CD14-positive monocyte (primary cell): ENCODE measurements around the gene THSD7B. TPM values are rescaled to one million over a fixed set of nuclear protein-coding genes. Genes with fewer than 3 reads are reported as not detected.

ENCODE experiments used
- DNase-seq, 3 donors: peaks; one replicate each; pipeline ENCODE4 v3.0.0-alpha.2; 2011 to 2022
- H2AFZ ChIP-seq: 2 replicates; pipeline ENCODE4 v1.6.0; 2012; ENCODE audit warnings: mild to moderate bottlenecking, low read depth, low read length, inconsistent platforms; ENCODE audit not compliant: insufficient read depth, poor library complexity, severe bottlenecking
- H3K27ac ChIP-seq, 2 donors: 1 replicate in 1 of 2; 2 replicates in 1 of 2; pipeline ENCODE4 v1.5.1; 2012 to 2013; ENCODE audit warnings: low read length in 2 of 2, control low read depth in 1 of 2, inconsistent platforms in 1 of 2, low read depth in 1 of 2, mild to moderate bottlenecking in 1 of 2
- H3K27me3 ChIP-seq, 2 donors: one replicate each; pipeline versions ENCODE4 v1.6.0 to v1.6.1; 2011 to 2013; ENCODE audit warnings: low read length in 2 of 2; ENCODE audit not compliant: control insufficient read depth in 2 of 2, insufficient read depth in 2 of 2
- H3K36me3 ChIP-seq, 2 donors: replicated peaks in 1 of 2; 1 replicate in 1 of 2; 2 replicates in 1 of 2; pipeline versions ENCODE4 v1.5.1 to v1.6.1; 2012 to 2013; ENCODE audit warnings: low read length in 2 of 2, control low read depth in 1 of 2, inconsistent platforms in 1 of 2, mild to moderate bottlenecking in 1 of 2; ENCODE audit not compliant: insufficient read depth in 2 of 2, control insufficient read depth in 1 of 2
- H3K4me1 ChIP-seq, 2 donors: 1 replicate in 1 of 2; 2 replicates in 1 of 2; pipeline versions ENCODE4 v1.5.1 to v1.6.1; 2012 to 2013; ENCODE audit warnings: low read length in 2 of 2, control low read depth in 1 of 2, inconsistent platforms in 1 of 2, mild to moderate bottlenecking in 1 of 2, moderate library complexity in 1 of 2; ENCODE audit not compliant: insufficient read depth in 2 of 2, control insufficient read depth in 1 of 2
- H3K4me2 ChIP-seq: replicated peaks from 2 replicates; pipeline ENCODE3; 2012; ENCODE audit warnings: low read length, moderate library complexity, mild to moderate bottlenecking; ENCODE audit not compliant: poor library complexity, severe bottlenecking; ENCODE audit errors: extremely low read depth
- H3K4me3 ChIP-seq, 3 experiments: fragments of 200-600 bp in 1 of 3; sonication (generic) in 1 of 3; replicated peaks in 1 of 3; 1 replicate in 2 of 3; 2 replicates in 1 of 3; pipeline ENCODE4 v1.5.1; 2011 to 2013; ENCODE audit warnings: low read length in 3 of 3, mild to moderate bottlenecking in 3 of 3, control low read depth in 2 of 3, low read depth in 2 of 3, inconsistent platforms in 1 of 3, moderate library complexity in 1 of 3
- H3K79me2 ChIP-seq: 2 replicates; pipeline ENCODE4 v1.6.0; 2012; ENCODE audit warnings: mild to moderate bottlenecking, control low read depth, inconsistent platforms, low read length, moderate library complexity; ENCODE audit not compliant: insufficient read depth
- H3K9ac ChIP-seq: 2 replicates; pipeline ENCODE4 v1.6.0; 2017; ENCODE audit warnings: low read length, mild to moderate bottlenecking; ENCODE audit not compliant: insufficient read depth, poor library complexity, severe bottlenecking
- H3K9me3 ChIP-seq, 2 donors: replicated peaks in 1 of 2; 1 replicate in 1 of 2; 2 replicates in 1 of 2; pipeline versions ENCODE4 v1.5.1 to v1.6.1; 2012 to 2013; ENCODE audit warnings: low read length in 2 of 2, control low read depth in 1 of 2; ENCODE audit not compliant: control insufficient read depth in 1 of 2, insufficient read depth in 1 of 2
- H4K20me1 ChIP-seq: 2 replicates; pipeline ENCODE4 v1.6.0; 2012; ENCODE audit warnings: mild to moderate bottlenecking, low read length, control low read depth, moderate library complexity; ENCODE audit not compliant: insufficient read depth
- H3K27ac Mint-ChIP-seq, 7 donors: one replicate each; pipeline ENCODE4 v1.8.0; 2020; ENCODE audit warnings: mild to moderate bottlenecking in 7 of 7, mixed read lengths in 7 of 7, moderate library complexity in 6 of 7, inconsistent platforms in 2 of 7
- H3K27me3 Mint-ChIP-seq, 3 donors: one replicate each; pipeline ENCODE4 v1.8.0; 2021 to 2022; ENCODE audit warnings: low read depth in 3 of 3, mild to moderate bottlenecking in 3 of 3, mixed read lengths in 3 of 3, moderate library complexity in 3 of 3, inconsistent platforms in 1 of 3
- H3K36me3 Mint-ChIP-seq, 2 donors: one replicate each; pipeline ENCODE4 v1.8.0; 2020; ENCODE audit warnings: mixed read lengths in 2 of 2, inconsistent platforms in 1 of 2, mild to moderate bottlenecking in 1 of 2
- H3K4me1 Mint-ChIP-seq: one replicate; pipeline ENCODE4 v1.8.0; 2020; ENCODE audit warnings: mild to moderate bottlenecking, mixed read lengths
- H3K4me3 Mint-ChIP-seq, 2 donors: one replicate each; pipeline ENCODE4 v1.8.0; 2020; ENCODE audit warnings: mild to moderate bottlenecking in 2 of 2, mixed read lengths in 2 of 2, moderate library complexity in 1 of 2
- H3K9me3 Mint-ChIP-seq, 7 donors: one replicate each; pipeline ENCODE4 v1.8.0; 2020 to 2022; ENCODE audit warnings: mixed read lengths in 7 of 7, mild to moderate bottlenecking in 6 of 7, moderate library complexity in 6 of 7, inconsistent platforms in 2 of 7
- CTCF ChIP-seq: fragments of 200-600 bp; IDR thresholded peaks from one replicate; pipeline ENCODE4 v1.8.0; 2022; ENCODE audit warnings: antibody characterized with exemption, mild to moderate bottlenecking
- WGBS: methylation state at CpG from one replicate; pipeline ENCODE4 v1.1.5; 2013; ENCODE audit warnings: missing lambda C conversion rate; ENCODE audit not compliant: insufficient coverage; 5-methylcytosine and 5-hydroxymethylcytosine counted together
- intact Hi-C, 2 donors: fragments of 100-400 bp; cut with micrococcal nuclease; formaldehyde crosslinking; loops; one replicate each; pipeline versions ENCODE4 v1.15.0 to v1.15.1; 2023
- polyA plus RNA-seq, 3 donors: library from polyadenylated mRNA; depleted of rRNA in 1 of 3; unstranded in 2 of 3; stranded (reverse) in 1 of 3; fragments of 300-500 nt in 2 of 3; fragments of >200 nt in 1 of 3; fragmentation: Illumina TruSeq in 2 of 3; gene quantifications; 1 replicate in 2 of 3; 2 replicates in 1 of 3; pipeline ENCODE4 v1.2.3, GENCODE V29; 2012 to 2021

The THSD7B gene
- polyA plus RNA-seq, 3 donors: not detected

- H3K9me3 ChIP-seq: peaks cover 0 to 11% of the 10 kb centered on the region in 2 donors
- H3K36me3 Mint-ChIP-seq: no peaks in the 10 kb centered on the region
- peaks cover 0 to 3% (median 1%) of the 10 kb centered on the region in 3 donors for H3K27me3 Mint-ChIP-seq
- H3K4me2 ChIP-seq: no peak overlapping the region
- H3K4me3 ChIP-seq: no peak overlapping the region
- intact Hi-C loops: no loop called here
- H2AFZ ChIP-seq: no peak overlapping the region
- H3K27ac Mint-ChIP-seq: no peak overlapping the region
- H3K79me2 ChIP-seq: no peaks in the 10 kb centered on the region
- H3K27ac ChIP-seq: no peak overlapping the region
- no peaks in the 10 kb centered on the region for H3K4me1 ChIP-seq
- no peak overlapping the region for H3K4me3 Mint-ChIP-seq
- WGBS: 70% methylated on average over 3 of the region's 4 CpGs
- DNase-seq: no peak
- no peak overlapping the region for H3K9ac ChIP-seq
- H3K4me1 Mint-ChIP-seq: no peaks in the 10 kb centered on the region
- no peak for TF ChIP-seq CTCF
- no peaks in the 10 kb centered on the region for H4K20me1 ChIP-seq
- H3K9me3 Mint-ChIP-seq: peaks cover 0 to 13% (median 3%) of the 10 kb centered on the region in 7 donors
- no peaks in the 10 kb centered on the region for H3K27me3 ChIP-seq
- H3K36me3 ChIP-seq: no peaks in the 10 kb centered on the region
Measured at GRCh38 chr2:136985044-136985443, 219.7 kb downstream of the THSD7B start.

GRCh38 chr2:136986605-136987221, 221.4 kb downstream of the THSD7B start:
- H3K4me2 ChIP-seq: no peak overlapping the region
- TF ChIP-seq CTCF: no peak
- no peaks in the 10 kb centered on the region for H3K4me1 Mint-ChIP-seq
- H3K4me3 ChIP-seq: no peak overlapping the region
- no peaks in the 10 kb centered on the region for H3K9me3 ChIP-seq
- H3K27ac Mint-ChIP-seq: no peak overlapping the region
- no peak overlapping the region for H2AFZ ChIP-seq
- no peaks in the 10 kb centered on the region for H3K27me3 Mint-ChIP-seq
- H3K36me3 ChIP-seq: no peaks in the 10 kb centered on the region
- H3K36me3 Mint-ChIP-seq: no peaks in the 10 kb centered on the region
- no peaks in the 10 kb centered on the region for H3K4me1 ChIP-seq
- H3K27me3 ChIP-seq: no peaks in the 10 kb centered on the region
- H3K79me2 ChIP-seq: no peaks in the 10 kb centered on the region
- H4K20me1 ChIP-seq: no peaks in the 10 kb centered on the region
- H3K27ac ChIP-seq: no peak overlapping the region
- no peak overlapping the region for H3K9ac ChIP-seq
- intact Hi-C loops: no loop called here
- DNase-seq: no peak
- peaks cover 0 to 4% (median 2%) of the 10 kb centered on the region in 7 donors for H3K9me3 Mint-ChIP-seq
- 93% methylated on average over 3 of the region's 5 CpGs for WGBS
- H3K4me3 Mint-ChIP-seq: no peak overlapping the region
